Activated CD8-positive, alpha-beta memory T cell treated with anti-CD3 and anti-CD28 coated beads, Interleukin-2, amount 10 ng/mL, durations not matched to agents 7 days and 5 days (primary cell): ENCODE data around the gene ATXN2L. TPM values are rescaled to one million over a fixed set of nuclear protein-coding genes. Genes with fewer than 3 reads are reported as not detected.

Experiments
- ATAC-seq: fragments of 150-1000 bp; cut with Tn5 transposase; one replicate; pipeline ENCODE4 v1.10.0; 2021; ENCODE audit warnings: moderate library complexity
- CTCF ChIA-PET: fragments of 350-600 bp; sonication (Branson Sonifier 250); formaldehyde crosslinking; loops from one replicate; lab custom pipeline; 2021; ENCODE audit warnings: antibody characterized with exemption; lab: Charles Lee
- DNase-seq: peaks from one replicate; pipeline ENCODE4 v3.0.0-alpha.2; 2020
- H3K27ac Mint-ChIP-seq: one replicate; pipeline ENCODE4 v1.8.0; 2021; ENCODE audit warnings: mild to moderate bottlenecking, mixed read lengths
- H3K27me3 Mint-ChIP-seq: one replicate; pipeline ENCODE4 v1.8.0; 2021; ENCODE audit warnings: mixed read lengths
- H3K36me3 Mint-ChIP-seq: one replicate; pipeline ENCODE4 v1.8.0; 2021; ENCODE audit warnings: mild to moderate bottlenecking, mixed read lengths
- H3K4me1 Mint-ChIP-seq: one replicate; pipeline ENCODE4 v1.8.0; 2021; ENCODE audit warnings: mixed read lengths
- H3K4me3 Mint-ChIP-seq: one replicate; pipeline ENCODE4 v1.8.0; 2021; ENCODE audit warnings: mild to moderate bottlenecking, moderate library complexity, mixed read lengths
- H3K9me3 Mint-ChIP-seq: one replicate; pipeline ENCODE4 v1.8.0; 2022; ENCODE audit warnings: low read depth, mixed read lengths
- total RNA-seq, 2 experiments: library from RNA; stranded (reverse); gene quantifications; one replicate each; pipeline ENCODE4 v1.2.3, GENCODE V29; 2021

Gene ATXN2L
- total RNA-seq, 2 experiments from 2014 or later = 295 to 301 TPM

DNA sequence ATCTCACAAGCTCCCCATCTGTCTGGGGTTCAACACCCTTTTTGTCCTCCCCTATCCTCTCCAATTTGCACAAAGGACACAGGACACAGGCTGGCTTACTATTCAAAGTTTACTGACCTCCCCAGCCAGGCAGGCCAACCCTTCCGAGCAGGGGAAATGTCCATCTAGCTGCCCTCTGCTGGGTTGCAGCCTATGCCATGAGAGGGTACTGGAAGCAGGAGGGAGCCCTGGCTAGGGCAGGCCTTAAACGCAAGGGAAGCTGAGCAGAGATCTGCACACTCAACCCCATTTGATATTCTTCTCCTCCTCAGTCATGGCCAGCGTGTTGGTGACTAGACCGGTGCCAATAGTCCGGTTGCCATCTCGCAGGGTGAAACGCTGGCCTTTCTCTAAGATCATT is 19.9 kb downstream of the ATXN2L start:
- H3K4me3 Mint-ChIP-seq = no peak overlapping the region
- H3K9me3 Mint-ChIP-seq = no peaks in the 10 kb centered on the region

DNA sequence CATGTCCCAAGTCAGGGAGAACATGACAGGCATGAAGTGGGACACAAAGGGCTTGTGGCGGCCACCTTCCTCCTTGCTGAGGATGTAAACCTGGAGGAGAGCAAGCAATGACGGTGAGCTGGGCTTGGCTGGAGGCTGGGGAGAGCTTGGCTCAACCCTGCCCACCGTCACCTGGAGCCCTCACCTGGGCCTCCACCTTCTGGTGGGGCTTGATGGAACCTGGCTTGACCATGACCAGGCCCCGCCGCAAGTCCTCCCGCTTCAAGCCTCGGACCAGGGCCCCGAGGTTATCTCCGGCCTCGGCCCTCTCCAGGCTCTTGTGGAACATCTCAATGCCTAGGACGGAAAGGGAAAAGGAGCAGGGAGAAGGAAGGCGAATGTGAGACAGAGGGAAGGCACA is 21.0 kb downstream of the ATXN2L start:
- peaks cover 23% of the 10 kb centered on the region for H3K4me1 Mint-ChIP-seq
- DNase-seq (no peak), ATAC-seq (no peak)
- no peaks in the 10 kb centered on the region for H3K27me3 Mint-ChIP-seq
- CTCF ChIA-PET = interaction anchor here (1.2 kb wide), 1 partner anchor 21 kb away, joined by 4 read pairs; no protein-coding TSS in a partner anchor
- no peak overlapping the region for H3K4me3 Mint-ChIP-seq
- H3K27ac Mint-ChIP-seq = no peak overlapping the region
- H3K36me3 Mint-ChIP-seq = peaks cover 23% of the 10 kb centered on the region
- H3K9me3 Mint-ChIP-seq = no peaks in the 10 kb centered on the region

More for the DNA sequence above, 19.9 kb downstream of the ATXN2L start:
- Mint-ChIP-seq H3K36me3 (peaks cover 31% of the 10 kb centered on the region), H3K4me1 (peaks cover 25% of the 10 kb centered on the region), H3K27ac (no peak overlapping the region), H3K27me3 (no peaks in the 10 kb centered on the region)
- ATAC-seq = no peak
- CTCF ChIA-PET = interaction anchor here (1.2 kb wide), 1 partner anchor 22 kb away, joined by 4 read pairs; no protein-coding TSS in a partner anchor
- no peak for DNase-seq

DNA sequence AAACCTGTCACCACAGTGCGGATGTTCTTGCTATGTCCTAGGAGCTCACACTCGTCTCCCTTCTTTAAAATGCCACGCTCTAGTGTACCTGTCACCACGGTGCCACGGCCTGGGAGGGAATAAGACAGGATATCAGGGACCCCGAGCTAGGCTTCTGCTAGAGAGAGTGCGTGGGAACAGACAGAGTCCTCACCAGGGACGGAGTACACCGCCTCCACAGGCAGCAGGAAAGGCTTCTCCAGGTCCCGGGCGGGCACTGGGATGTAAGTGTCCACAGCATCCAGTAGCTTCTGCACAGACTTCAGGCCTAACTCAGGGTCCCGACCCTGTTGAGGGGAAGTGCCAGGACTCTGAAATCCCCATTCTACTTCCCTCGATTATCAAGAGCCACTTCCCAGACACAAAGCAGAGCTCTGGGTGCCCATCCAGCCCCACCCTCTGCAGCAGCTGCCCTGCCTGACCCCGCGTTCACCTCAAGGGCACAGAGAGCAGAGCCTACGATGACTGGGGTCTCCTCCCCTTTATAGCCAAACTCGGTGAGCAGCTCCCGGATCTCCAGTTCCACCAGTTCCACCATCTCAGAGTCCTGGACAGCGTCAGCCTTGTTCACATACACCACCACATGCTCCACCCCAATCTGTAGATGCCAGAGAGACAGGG is 21.6 kb downstream of the ATXN2L start:
- H3K36me3 Mint-ChIP-seq = peaks cover 20% of the 10 kb centered on the region
- peaks cover 25% of the 10 kb centered on the region for H3K4me1 Mint-ChIP-seq
- H3K27me3 Mint-ChIP-seq = no peaks in the 10 kb centered on the region
- H3K4me3 Mint-ChIP-seq = peak overlapping the region; percentile 97
- H3K9me3 Mint-ChIP-seq = no peaks in the 10 kb centered on the region
- CTCF ChIA-PET = interaction anchor here (1.2 to 4.0 kb wide), 2 partner anchors 26 to 101 kb away, joined by 3 to 40 read pairs; no protein-coding TSS in a partner anchor
- no peak for DNase-seq
- no peak overlapping the region for H3K27ac Mint-ChIP-seq
- no peak for ATAC-seq

DNA sequence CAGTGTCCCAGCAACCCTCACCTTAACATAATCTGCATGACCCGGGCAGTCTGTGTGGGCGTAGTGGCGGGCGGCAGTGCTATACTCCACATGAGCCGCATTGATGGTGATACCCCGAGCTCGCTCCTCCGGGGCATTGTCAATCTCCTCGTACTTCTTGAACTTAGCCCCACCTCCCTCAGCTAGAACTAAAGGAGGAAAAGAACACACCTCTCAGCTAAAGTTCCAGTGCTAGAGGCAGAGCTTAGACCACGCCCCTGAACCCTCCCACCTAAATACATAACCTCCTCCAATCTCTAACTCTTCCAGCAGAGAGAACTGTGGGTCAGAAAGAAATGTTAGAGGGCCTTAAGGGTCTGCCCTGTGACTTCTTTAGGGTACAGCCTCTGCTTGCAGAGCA is 22.5 kb downstream of the ATXN2L start:
- no peak for ATAC-seq
- H3K4me3 Mint-ChIP-seq = peak overlapping the region; percentile 97
- CTCF ChIA-PET = interaction anchor here (1.2 to 4.0 kb wide), 3 partner anchors 23 to 100 kb away, joined by 3 to 40 read pairs (median 22); partner anchors contain the start of gene ATXN2L
- peak overlapping the region; percentile 96 for H3K27ac Mint-ChIP-seq
- H3K4me1 Mint-ChIP-seq = peaks cover 31% of the 10 kb centered on the region
- H3K36me3 Mint-ChIP-seq = peaks cover 20% of the 10 kb centered on the region
- H3K27me3 Mint-ChIP-seq = no peaks in the 10 kb centered on the region
- no peaks in the 10 kb centered on the region for H3K9me3 Mint-ChIP-seq
- peak; percentile 58 for DNase-seq

DNA sequence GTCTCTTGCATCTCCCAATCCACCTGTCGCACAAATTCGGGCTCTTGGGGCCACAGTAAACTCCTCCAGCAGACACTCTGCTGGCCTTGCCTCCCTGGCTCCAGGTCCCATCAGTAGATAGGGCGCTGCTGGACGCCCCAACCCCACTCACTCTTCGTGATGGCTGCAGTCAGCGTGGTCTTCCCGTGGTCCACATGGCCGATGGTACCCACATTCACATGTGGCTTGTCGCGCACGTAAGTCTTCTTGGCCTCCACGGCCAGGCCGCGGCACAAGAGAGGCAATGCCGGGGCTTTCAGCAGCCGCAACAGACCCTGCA is 22.9 kb downstream of the ATXN2L start:
- peak overlapping the region; percentile 97 for H3K4me3 Mint-ChIP-seq
- no peak for ATAC-seq
- H3K36me3 Mint-ChIP-seq = peaks cover 20% of the 10 kb centered on the region
- peaks cover 31% of the 10 kb centered on the region for H3K4me1 Mint-ChIP-seq
- CTCF ChIA-PET = interaction anchor here (1.2 to 4.0 kb wide), 5 partner anchors 17 to 100 kb away, joined by 3 to 45 read pairs (median 22); partner anchors contain the start of genes ATXN2L and SH2B1
- DNase-seq = no peak
- H3K9me3 Mint-ChIP-seq = no peaks in the 10 kb centered on the region
- no peaks in the 10 kb centered on the region for H3K27me3 Mint-ChIP-seq
- peak overlapping the region; percentile 96 for H3K27ac Mint-ChIP-seq

DNA sequence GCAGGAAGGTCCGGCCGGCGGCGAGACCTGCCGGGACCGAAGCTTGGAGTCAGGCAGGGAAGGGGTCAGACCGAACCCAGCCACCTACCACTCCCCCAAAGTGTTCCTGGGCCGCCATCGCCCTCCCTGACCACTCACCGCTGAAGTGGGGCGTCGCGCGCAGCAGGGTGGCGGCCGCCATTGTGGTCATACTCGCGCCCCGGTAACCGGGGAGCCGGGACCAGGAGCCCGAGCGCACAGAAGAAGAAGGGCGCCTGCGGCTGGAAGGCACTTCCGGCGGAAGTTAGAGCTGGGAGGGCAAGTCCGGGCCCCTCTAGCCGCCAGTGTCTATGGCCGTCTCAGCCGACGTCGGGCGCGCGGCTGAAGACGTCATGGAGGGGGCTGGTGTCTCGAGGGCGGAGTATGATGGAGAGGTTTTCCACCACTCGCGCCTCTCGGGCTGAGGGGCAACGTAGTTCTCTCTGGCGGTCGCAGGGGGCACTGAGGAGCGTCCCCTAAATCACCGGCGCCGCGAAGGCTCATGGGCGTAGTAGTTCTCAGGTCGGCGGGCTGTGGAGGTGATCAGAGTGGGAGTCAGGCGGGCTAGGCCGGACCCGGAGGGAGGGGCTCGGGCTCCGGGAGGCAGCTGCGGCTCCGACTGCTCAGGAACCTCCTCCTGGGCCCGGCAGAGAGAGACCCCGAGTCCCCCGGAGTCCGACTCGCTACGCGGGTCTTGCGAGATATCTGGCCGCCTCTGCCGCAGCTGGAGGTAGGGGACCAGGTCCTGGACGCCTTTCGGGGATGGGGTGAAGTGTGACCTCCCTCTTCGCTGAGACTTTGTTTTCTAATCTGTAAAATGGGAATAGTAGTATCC is 23.5 kb downstream of the ATXN2L start, which contains the start of gene TUFM:
TSS of gene TUFM (minus strand) at position 269 of the 853 bp plus-strand sequence. CDS start at position 190, 79 bp downstream.
- CTCF ChIA-PET = interaction anchor here (1.0 to 4.0 kb wide), 13 partner anchors 9 to 127 kb away, joined by 3 to 45 read pairs (median 5); partner anchors contain the start of genes ATXN2L and SH2B1
- Mint-ChIP-seq H3K36me3 (peaks cover 18% of the 10 kb centered on the region), H3K4me3 (peak within 1 kb of the TSS; percentile 97), H3K27ac (peak within 1 kb of the TSS; percentile 96), H3K27me3 (no peaks in the 10 kb centered on the region), H3K4me1 (peaks cover 31% of the 10 kb centered on the region), H3K9me3 (no peaks in the 10 kb centered on the region)
- ATAC-seq (peak; percentile 93), DNase-seq (peak; percentile 99)

DNA sequence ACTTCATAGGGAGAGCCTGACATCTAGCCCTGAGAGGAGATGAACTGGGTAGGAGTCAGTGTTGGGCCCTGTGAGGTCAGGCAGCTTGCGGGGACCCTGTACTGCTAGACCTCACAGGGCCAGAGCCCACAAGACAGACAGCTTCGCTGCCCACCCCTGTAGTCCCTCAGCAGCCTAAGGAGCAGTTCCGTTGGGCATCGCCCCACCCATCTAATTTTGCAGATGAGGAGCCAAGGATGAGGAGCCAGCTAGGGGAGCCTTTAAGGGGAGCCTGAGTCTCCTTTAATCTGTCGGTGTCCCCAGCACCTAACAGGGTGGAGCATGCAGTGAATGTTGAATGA is 24.1 kb downstream of the ATXN2L start:
- Mint-ChIP-seq H3K36me3 (peaks cover 16% of the 10 kb centered on the region), H3K9me3 (no peaks in the 10 kb centered on the region), H3K4me3 (peak overlapping the region; percentile 97), H3K27ac (peak overlapping the region; percentile 96), H3K27me3 (no peaks in the 10 kb centered on the region), H3K4me1 (peaks cover 31% of the 10 kb centered on the region)
- CTCF ChIA-PET = interaction anchor here (0.9 to 4.0 kb wide), 15 partner anchors 8 to 127 kb away, joined by 3 to 45 read pairs (median 3); partner anchors contain the start of genes ATXN2L, NFATC2IP and SH2B1
- DNase-seq = peak; percentile 46
- ATAC-seq = peak; percentile 14

DNA sequence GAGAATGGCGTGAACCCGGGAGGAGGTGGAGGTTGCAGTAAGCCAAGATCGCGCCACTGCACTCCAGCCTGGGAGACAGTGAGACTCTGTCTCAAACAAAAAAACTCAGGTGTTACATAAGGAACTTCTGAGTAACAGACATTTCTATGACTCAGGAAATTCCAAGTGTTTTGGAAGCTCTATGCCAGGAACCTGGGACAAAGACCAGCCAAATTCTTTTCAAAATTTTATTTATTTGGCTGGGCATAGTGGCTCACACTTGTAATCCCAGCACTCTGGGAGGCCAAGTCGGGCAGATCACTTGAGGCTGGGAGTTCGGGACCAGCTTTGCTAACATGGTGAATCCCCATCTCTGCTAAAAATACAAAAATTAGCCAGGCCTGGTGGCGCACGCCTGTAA is 35.6 kb downstream of the ATXN2L start:
- Mint-ChIP-seq H3K27me3 (no peaks in the 10 kb centered on the region), H3K27ac (no peak overlapping the region), H3K4me3 (no peak overlapping the region), H3K9me3 (no peaks in the 10 kb centered on the region), H3K36me3 (peaks cover 2% of the 10 kb centered on the region), H3K4me1 (peaks cover 9% of the 10 kb centered on the region)
- DNase-seq = no peak
- ATAC-seq = no peak
- CTCF ChIA-PET = interaction anchor here (1.1 to 1.8 kb wide), 2 partner anchors 11 to 87 kb away, joined by 4 to 5 read pairs; no protein-coding TSS in a partner anchor

DNA sequence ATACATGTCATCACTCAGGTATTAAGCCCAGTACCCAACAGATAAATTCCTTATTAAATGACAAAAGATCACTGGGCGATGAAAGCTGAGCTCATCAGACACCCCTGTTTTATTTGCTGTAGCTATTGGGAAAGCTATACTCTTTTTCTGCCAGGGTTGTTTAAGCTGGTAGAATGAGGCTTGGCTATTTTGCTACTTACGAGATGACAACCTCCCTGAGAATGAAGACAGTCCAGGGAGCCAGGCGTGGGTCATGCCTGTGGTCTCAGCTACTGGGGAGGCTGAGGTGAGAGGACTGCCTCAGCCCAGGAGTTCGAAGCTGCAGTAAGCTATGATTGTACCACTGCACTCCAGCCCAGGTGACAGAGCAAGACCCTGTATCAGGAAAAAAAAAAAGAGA is 36.5 kb downstream of the ATXN2L start:
- CTCF ChIA-PET = interaction anchor here (0.7 to 1.8 kb wide), 2 partner anchors 35 to 86 kb away, joined by 3 to 4 read pairs; no protein-coding TSS in a partner anchor
- ATAC-seq (no peak), DNase-seq (no peak)
- Mint-ChIP-seq H3K4me3 (no peak overlapping the region), H3K36me3 (peaks cover 2% of the 10 kb centered on the region), H3K4me1 (peaks cover 12% of the 10 kb centered on the region), H3K27ac (no peak overlapping the region), H3K9me3 (no peaks in the 10 kb centered on the region), H3K27me3 (no peaks in the 10 kb centered on the region)

DNA sequence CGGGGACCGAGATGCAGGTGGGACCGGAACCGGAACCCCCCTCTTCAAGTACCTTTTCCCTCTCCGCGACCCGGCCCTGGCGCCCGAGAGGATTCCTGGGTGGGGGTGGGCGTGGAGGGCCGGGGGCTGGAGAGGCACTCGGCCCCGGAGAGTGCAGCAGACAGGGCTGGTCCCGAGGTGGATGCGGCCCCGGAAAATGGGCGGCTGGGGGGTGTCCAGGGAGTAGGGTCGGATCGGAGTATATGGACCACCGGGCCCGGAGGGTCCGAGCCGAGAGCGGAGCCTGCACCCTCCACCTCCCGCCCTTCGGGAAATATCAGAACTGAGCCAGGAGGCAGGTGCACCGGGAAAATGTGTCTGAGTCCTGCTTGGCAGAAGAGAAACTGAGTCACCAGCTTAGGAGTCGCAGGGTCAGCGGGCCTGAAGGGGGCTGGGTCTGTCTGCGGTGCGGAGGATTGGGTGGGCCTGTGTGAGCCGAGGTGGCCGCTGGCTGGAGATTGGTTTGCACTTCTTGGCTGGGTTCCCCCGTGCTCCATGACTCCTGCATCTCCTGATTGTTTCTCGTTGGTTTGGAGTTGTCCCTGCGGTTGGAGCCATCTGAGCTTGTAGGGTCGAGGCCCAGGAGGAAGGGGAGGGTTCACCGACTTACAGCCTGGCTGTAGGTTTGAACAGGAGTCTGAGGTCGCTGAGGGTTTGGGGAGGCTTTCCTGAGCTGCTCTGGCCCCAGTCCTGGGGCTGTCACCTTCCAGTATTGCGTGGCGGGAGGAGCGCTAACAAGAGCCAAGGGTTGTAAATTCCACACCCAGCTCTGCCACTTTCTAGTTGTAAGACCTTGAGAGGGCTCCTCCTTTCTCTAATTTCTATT is 41.4 kb downstream of the ATXN2L start:
- CTCF ChIA-PET = interaction anchor here (1.0 to 4.9 kb wide), 9 partner anchors 10 to 120 kb away, joined by 3 to 45 read pairs (median 12); partner anchors contain the start of genes ATP2A1 and TUFM
- Mint-ChIP-seq H3K4me1 (peaks cover 23% of the 10 kb centered on the region), H3K27ac (peak overlapping the region; percentile 96), H3K27me3 (no peaks in the 10 kb centered on the region), H3K36me3 (peaks cover 9% of the 10 kb centered on the region), H3K9me3 (no peaks in the 10 kb centered on the region), H3K4me3 (peak overlapping the region; percentile 89)
- DNase-seq (no peak), ATAC-seq (no peak)

DNA sequence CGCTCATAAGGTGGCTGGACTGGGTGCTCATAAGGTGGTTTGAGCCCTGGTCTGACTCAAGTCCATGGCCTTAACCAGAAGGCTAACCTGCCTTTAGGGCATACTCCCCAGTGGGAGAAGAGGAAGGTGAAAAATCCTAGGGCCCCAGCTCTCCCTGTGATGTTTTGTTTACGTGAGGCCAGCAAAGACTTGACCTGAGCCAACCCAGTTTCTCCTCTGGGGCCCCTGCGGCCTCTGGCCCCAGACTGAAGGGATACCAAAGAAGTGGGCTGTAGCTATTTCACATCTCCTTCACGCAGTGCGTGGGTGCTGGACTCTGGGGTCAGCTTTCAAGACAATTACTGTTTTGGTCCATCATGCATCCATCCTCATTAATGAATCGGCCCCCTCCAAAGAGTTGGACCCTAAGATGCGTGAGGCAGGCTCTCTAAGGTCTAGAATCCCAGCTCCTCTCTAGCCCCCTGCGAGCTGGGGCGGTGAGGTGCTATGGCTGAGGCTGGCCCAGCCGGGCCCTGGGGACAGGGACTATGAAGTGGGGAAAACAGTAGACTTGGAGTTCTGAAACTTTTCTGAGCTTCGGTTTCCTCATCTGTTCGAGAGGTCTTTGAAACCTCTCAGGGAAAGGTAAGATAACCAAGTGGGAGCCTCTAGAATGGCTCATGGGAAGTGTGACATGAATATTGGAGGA is 42.3 kb downstream of the ATXN2L start:
- peak overlapping the region; percentile 89 for H3K4me3 Mint-ChIP-seq
- H3K4me1 Mint-ChIP-seq = peaks cover 23% of the 10 kb centered on the region
- CTCF ChIA-PET = interaction anchor here (1.0 to 4.9 kb wide), 6 partner anchors 9 to 80 kb away, joined by 4 to 45 read pairs (median 14); partner anchors contain the start of genes ATP2A1 and TUFM
- H3K27ac Mint-ChIP-seq = peak overlapping the region; percentile 10
- no peak for DNase-seq
- H3K9me3 Mint-ChIP-seq = no peaks in the 10 kb centered on the region
- no peaks in the 10 kb centered on the region for H3K27me3 Mint-ChIP-seq
- ATAC-seq = no peak
- H3K36me3 Mint-ChIP-seq = peaks cover 15% of the 10 kb centered on the region
